Endodermal cell (in vitro differentiated cells): ENCODE data around the gene CLEC2L. TPM values are rescaled to one million over a fixed set of nuclear protein-coding genes. Genes with fewer than 3 reads are reported as not detected.

Experiments used
- DNase-seq: peaks from one replicate; pipeline ENCODE4 v3.0.0-alpha.2; 2017
- H3K27ac ChIP-seq: 2 replicates; pipeline ENCODE4 v1.5.1; 2013; ENCODE audit warnings: mild to moderate bottlenecking, low read depth, low read length, moderate library complexity
- H3K27me3 ChIP-seq: 2 replicates; pipeline ENCODE4 v1.6.1; 2013; ENCODE audit warnings: mild to moderate bottlenecking, low read length, moderate library complexity; ENCODE audit not compliant: insufficient read depth, control insufficient read depth, poor library complexity, severe bottlenecking
- H3K36me3 ChIP-seq: 2 replicates; pipeline ENCODE4 v1.7.0; 2013; ENCODE audit warnings: mild to moderate bottlenecking, low read length, moderate library complexity; ENCODE audit not compliant: control insufficient read depth, insufficient read depth
- H3K4me1 ChIP-seq: one replicate; pipeline ENCODE4 v1.7.0; 2013; ENCODE audit warnings: low read length; ENCODE audit not compliant: control insufficient read depth, insufficient read depth
- H3K4me3 ChIP-seq: 2 replicates; pipeline ENCODE4 v1.5.1; 2013; ENCODE audit warnings: mild to moderate bottlenecking, low read length, moderate library complexity
- H3K9ac ChIP-seq: 2 replicates; pipeline ENCODE4 v1.6.1; 2013; ENCODE audit warnings: mild to moderate bottlenecking, low read length, moderate library complexity; ENCODE audit not compliant: poor library complexity, severe bottlenecking; ENCODE audit errors: extremely low read depth
- H3K9me3 ChIP-seq: 2 replicates; pipeline ENCODE4 v1.6.1; 2013; ENCODE audit warnings: mild to moderate bottlenecking, low read length, moderate library complexity; ENCODE audit not compliant: control insufficient read depth
- H3K27ac Mint-ChIP-seq: 2 replicates; pipeline ENCODE4 v1.8.0; 2020; ENCODE audit warnings: mixed read lengths
- H3K27me3 Mint-ChIP-seq: 2 replicates; pipeline ENCODE4 v1.8.0; 2021; ENCODE audit warnings: mild to moderate bottlenecking, mixed read lengths; ENCODE audit not compliant: insufficient read depth
- H3K36me3 Mint-ChIP-seq: 2 replicates; pipeline ENCODE4 v1.8.0; 2020; ENCODE audit warnings: low read depth, mixed read lengths
- H3K4me1 Mint-ChIP-seq: 2 replicates; pipeline ENCODE4 v1.8.0; 2020; ENCODE audit warnings: mixed read lengths
- H3K4me3 Mint-ChIP-seq: 2 replicates; pipeline ENCODE4 v1.8.0; 2020; ENCODE audit warnings: mild to moderate bottlenecking, moderate library complexity, mixed read lengths
- H3K9me3 Mint-ChIP-seq: 2 replicates; pipeline ENCODE4 v1.8.0; 2020; ENCODE audit warnings: mild to moderate bottlenecking, mixed read lengths
- WGBS, 2 experiments: methylation state at CpG; one replicate each; pipeline versions ENCODE4 v1.1.5 to v1.1.7; 2013; ENCODE audit warnings: missing lambda C conversion rate in 2 of 2, mixed read lengths in 1 of 2; ENCODE audit not compliant: insufficient coverage in 1 of 2, insufficient read length in 1 of 2; 5-methylcytosine and 5-hydroxymethylcytosine counted together
- total RNA-seq, 2 donors: library from RNA; stranded (reverse); fragmentation: NEBNext Ultra II Directional in 1 of 2; extraction: Animal tissue kit (Norgen Biotek cat#: 25700) in 1 of 2; gene quantifications; 2 replicates in 1 of 2; 3 replicates in 1 of 2; pipeline ENCODE4 v1.2.1, GENCODE V29; 2021
- TF ChIP-seq, protein P1 (sequence below): fragments of 200-600 bp; sonication (generic); conservative IDR thresholded peaks from 2 replicates; pipeline ENCODE4 v1.5.0; 2021; ENCODE audit warnings: antibody characterized with exemption, mild to moderate bottlenecking

The CLEC2L gene
- total RNA-seq, 2 donors from 2014 or later = 1.2 to 1.5 TPM

GRCh38 chr7:139594090-139594489 lies 70.6 kb downstream of the CLEC2L start:
- TF ChIP-seq, protein P1, sequence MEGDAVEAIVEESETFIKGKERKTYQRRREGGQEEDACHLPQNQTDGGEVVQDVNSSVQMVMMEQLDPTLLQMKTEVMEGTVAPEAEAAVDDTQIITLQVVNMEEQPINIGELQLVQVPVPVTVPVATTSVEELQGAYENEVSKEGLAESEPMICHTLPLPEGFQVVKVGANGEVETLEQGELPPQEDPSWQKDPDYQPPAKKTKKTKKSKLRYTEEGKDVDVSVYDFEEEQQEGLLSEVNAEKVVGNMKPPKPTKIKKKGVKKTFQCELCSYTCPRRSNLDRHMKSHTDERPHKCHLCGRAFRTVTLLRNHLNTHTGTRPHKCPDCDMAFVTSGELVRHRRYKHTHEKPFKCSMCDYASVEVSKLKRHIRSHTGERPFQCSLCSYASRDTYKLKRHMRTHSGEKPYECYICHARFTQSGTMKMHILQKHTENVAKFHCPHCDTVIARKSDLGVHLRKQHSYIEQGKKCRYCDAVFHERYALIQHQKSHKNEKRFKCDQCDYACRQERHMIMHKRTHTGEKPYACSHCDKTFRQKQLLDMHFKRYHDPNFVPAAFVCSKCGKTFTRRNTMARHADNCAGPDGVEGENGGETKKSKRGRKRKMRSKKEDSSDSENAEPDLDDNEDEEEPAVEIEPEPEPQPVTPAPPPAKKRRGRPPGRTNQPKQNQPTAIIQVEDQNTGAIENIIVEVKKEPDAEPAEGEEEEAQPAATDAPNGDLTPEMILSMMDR = no peak
- peaks cover 98% of the 10 kb centered on the region for H3K36me3 ChIP-seq
- no peak overlapping the region for H3K4me3 ChIP-seq
- H3K9ac ChIP-seq = no peak overlapping the region
- 99% methylated on average over 2 of the region's 2 CpGs; no CpG with 5 or more reads in 1 of the 2 experiments for WGBS, 2 experiments
- Mint-ChIP-seq H3K9me3 (no peaks in the 10 kb centered on the region), H3K27me3 (no peaks in the 10 kb centered on the region), H3K4me3 (no peak overlapping the region), H3K36me3 (peaks cover 75% of the 10 kb centered on the region), H3K27ac (no peak overlapping the region), H3K4me1 (no peaks in the 10 kb centered on the region)
- no peak overlapping the region for H3K27ac ChIP-seq
- H3K27me3 ChIP-seq = no peaks in the 10 kb centered on the region
- no peaks in the 10 kb centered on the region for H3K4me1 ChIP-seq
- no peak for DNase-seq
- no peaks in the 10 kb centered on the region for H3K9me3 ChIP-seq

Other genes starting within 250 kb of the CLEC2L start
- 10 to 100 TPM; 10.8 to 17.1 TPM for gene FMC1, start 182.3 kb upstream of the CLEC2L start, total RNA-seq
- gene LUC7L2, start 163.8 kb upstream of the CLEC2L start, total RNA-seq = 10 to 100 TPM; 71.0 to 76.0 TPM
- gene KLRG2, start 40.0 kb upstream of the CLEC2L start, total RNA-seq = 1 to 10 TPM; 1.9 to 4.2 TPM